GM23338 (cell line): ENCODE measurements around the gene SBK3. TPM values are rescaled to one million over a fixed set of nuclear protein-coding genes. Genes with fewer than 3 reads are reported as not detected.

ENCODE experiments used
- ATAC-seq: fragments of 200-7000 bp; cut with Tn5 transposase; 3 replicates; pipeline ENCODE4 v1.9.1; 2020
- DNase-seq: peaks from one replicate; pipeline ENCODE4 v3.0.0-alpha.2; 2015; ENCODE audit warnings: low spot score
- H2AFZ ChIP-seq: fragments of 200-600 bp; sonication (generic); 2 replicates; pipeline ENCODE4 v1.8.0; 2016; ENCODE audit warnings: antibody characterized with exemption, mild to moderate bottlenecking, moderate library complexity
- H3F3A ChIP-seq: fragments of 200-600 bp; sonication (generic); replicated peaks from 2 replicates; pipeline ENCODE4 v1.8.0; 2017; ENCODE audit warnings: antibody characterized with exemption, mixed run types, low read depth
- H3K27ac ChIP-seq: fragments of 200-600 bp; sonication (generic); 2 replicates; pipeline ENCODE4 v1.6.1; 2016; ENCODE audit warnings: low read depth
- H3K27me3 ChIP-seq: fragments of 200-600 bp; sonication (generic); 2 replicates; pipeline ENCODE4 v1.8.0; 2016; ENCODE audit warnings: mild to moderate bottlenecking, mixed run types, moderate library complexity; ENCODE audit not compliant: insufficient read depth
- H3K36me3 ChIP-seq: fragments of 200-600 bp; sonication (generic); 2 replicates; pipeline ENCODE4 v1.8.0; 2016; ENCODE audit warnings: mild to moderate bottlenecking; ENCODE audit not compliant: insufficient read depth
- H3K4me1 ChIP-seq: fragments of 200-600 bp; sonication (generic); 2 replicates; pipeline ENCODE4 v1.8.0; 2016; ENCODE audit warnings: mild to moderate bottlenecking, moderate library complexity; ENCODE audit not compliant: insufficient read depth
- H3K4me2 ChIP-seq: fragments of 200-600 bp; sonication (generic); 2 replicates; pipeline ENCODE4 v1.7.1; 2017; ENCODE audit warnings: mixed run types
- H3K4me3 ChIP-seq: fragments of 200-600 bp; sonication (generic); 2 replicates; pipeline ENCODE4 v1.6.1; 2016; ENCODE audit warnings: mixed run types
- H3K79me2 ChIP-seq: fragments of 200-600 bp; sonication (generic); replicated peaks from 2 replicates; pipeline ENCODE4 v1.8.0; 2017; ENCODE audit warnings: mild to moderate bottlenecking; ENCODE audit not compliant: insufficient read depth
- H3K9me2 ChIP-seq: fragments of 200-600 bp; sonication (generic); 2 replicates; pipeline ENCODE4 v1.8.0; 2017; ENCODE audit not compliant: insufficient read depth
- H4K20me1 ChIP-seq: fragments of 200-600 bp; sonication (generic); replicated peaks from 2 replicates; pipeline ENCODE4 v1.8.0; 2017; ENCODE audit warnings: mild to moderate bottlenecking; ENCODE audit not compliant: insufficient read depth
- H3K27ac Mint-ChIP-seq: 2 replicates; pipeline ENCODE4 v1.8.0; 2020; ENCODE audit warnings: inconsistent platforms, mild to moderate bottlenecking, moderate library complexity, mixed read lengths
- H3K27me3 Mint-ChIP-seq: 3 replicates; pipeline ENCODE4 v1.8.0; 2022; ENCODE audit warnings: low read depth, mild to moderate bottlenecking, moderate library complexity, mixed read lengths, inconsistent platforms; ENCODE audit not compliant: insufficient read depth, poor library complexity
- H3K36me3 Mint-ChIP-seq: 3 replicates; pipeline ENCODE4 v1.8.0; 2021; ENCODE audit warnings: low read depth, mild to moderate bottlenecking, inconsistent platforms, moderate library complexity, mixed read lengths
- H3K4me1 Mint-ChIP-seq: 3 replicates; pipeline ENCODE4 v1.8.0; 2020; ENCODE audit warnings: mild to moderate bottlenecking, inconsistent platforms, mixed read lengths
- H3K4me3 Mint-ChIP-seq: 3 replicates; pipeline ENCODE4 v1.8.0; 2021; ENCODE audit warnings: moderate library complexity, mild to moderate bottlenecking, inconsistent platforms, mixed read lengths
- H3K9me3 Mint-ChIP-seq: 3 replicates; pipeline ENCODE4 v1.8.0; 2020; ENCODE audit warnings: moderate library complexity, mild to moderate bottlenecking, inconsistent platforms, mixed read lengths
- CREB1 ChIP-seq: fragments of 250-450 bp; sonication (Bioruptor Pico); IDR thresholded peaks from 2 replicates; pipeline ENCODE4 v1.5.0; 2020; ENCODE audit warnings: low read depth, mild to moderate bottlenecking, moderate library complexity
- EZH2 ChIP-seq: fragments of 200-600 bp; sonication (generic); IDR thresholded peaks from one replicate; pipeline ENCODE4 v1.8.0; 2017; ENCODE audit warnings: antibody characterized with exemption, mild to moderate bottlenecking, low read depth; ENCODE audit not compliant: unreplicated experiment
- EZH2phosphoT487 ChIP-seq: fragments of 200-600 bp; sonication (generic); IDR thresholded peaks from one replicate; pipeline ENCODE4 v1.8.1; 2018; ENCODE audit warnings: antibody characterized with exemption; ENCODE audit not compliant: unreplicated experiment
- JUNB ChIP-seq: IDR thresholded peaks from one replicate; pipeline ENCODE4 v1.6.1; 2016; ENCODE audit warnings: antibody characterized with exemption; ENCODE audit not compliant: unreplicated experiment
- NANOG ChIP-seq: IDR thresholded peaks from 2 replicates; pipeline ENCODE4 v1.6.1; 2016; ENCODE audit warnings: antibody characterized with exemption, borderline replicate concordance
- POLR2AphosphoS5 ChIP-seq: IDR thresholded peaks from 2 replicates; pipeline ENCODE4 v1.6.1; 2016; ENCODE audit warnings: antibody characterized with exemption, low read depth
- STAT1 ChIP-seq: IDR thresholded peaks from one replicate; pipeline ENCODE4 v1.6.1; 2016; ENCODE audit warnings: antibody characterized with exemption; ENCODE audit not compliant: unreplicated experiment
- ZNF114 ChIP-seq: fragments of 250-450 bp; sonication (Bioruptor Pico); IDR thresholded peaks from 2 replicates; pipeline ENCODE4 v1.5.0; 2020; ENCODE audit warnings: mild to moderate bottlenecking, moderate library complexity
- ZNF331 ChIP-seq: fragments of 250-450 bp; sonication (Bioruptor Pico); IDR thresholded peaks from 2 replicates; pipeline ENCODE4 v1.5.0; 2020; ENCODE audit warnings: low read depth, mild to moderate bottlenecking, moderate library complexity
- polyA plus RNA-seq: library from polyadenylated mRNA; unstranded; fragments of >200 nt; fragmentation: Nextera tagmentation; extraction: Ambion mirVana; gene quantifications from 2 replicates; pipeline ENCODE4 v1.2.1, GENCODE V29; 2016
- total RNA-seq: library from RNA; depleted of rRNA; stranded (reverse); fragments of >200 nt; shearing (Covaris generic); gene quantifications from 2 replicates; pipeline ENCODE4 v1.2.3, GENCODE V29; 2014
- TF ChIP-seq, protein P1 (sequence below): fragments of 250-450 bp; sonication (Bioruptor Pico); IDR thresholded peaks from 2 replicates; pipeline ENCODE4 v1.5.0; 2020; ENCODE audit warnings: mild to moderate bottlenecking, moderate library complexity
- TF ChIP-seq, protein P2 (sequence below): IDR thresholded peaks from 2 replicates; pipeline ENCODE4 v1.6.1; 2016; ENCODE audit warnings: antibody characterized with exemption
- TF ChIP-seq, protein P3 (sequence below): IDR thresholded peaks from one replicate; pipeline ENCODE4 v1.6.1; 2018; ENCODE audit warnings: antibody characterized with exemption; ENCODE audit not compliant: unreplicated experiment
- TF ChIP-seq, protein P4 (sequence below), 2 experiments: fragments of 200-600 bp in 1 of 2; sonication (generic) in 1 of 2; conservative IDR thresholded peaks; 2 replicates each; pipeline versions ENCODE4 v1.5.1 to v1.6.1; 2016 to 2017; ENCODE audit warnings: antibody characterized with exemption in 2 of 2, low read depth in 2 of 2, mild to moderate bottlenecking in 2 of 2, moderate library complexity in 1 of 2

Gene SBK3
- total and polyA plus RNA-seq, 2 experiments from 2014 or later = 0.27 to 0.94 TPM

DNA sequence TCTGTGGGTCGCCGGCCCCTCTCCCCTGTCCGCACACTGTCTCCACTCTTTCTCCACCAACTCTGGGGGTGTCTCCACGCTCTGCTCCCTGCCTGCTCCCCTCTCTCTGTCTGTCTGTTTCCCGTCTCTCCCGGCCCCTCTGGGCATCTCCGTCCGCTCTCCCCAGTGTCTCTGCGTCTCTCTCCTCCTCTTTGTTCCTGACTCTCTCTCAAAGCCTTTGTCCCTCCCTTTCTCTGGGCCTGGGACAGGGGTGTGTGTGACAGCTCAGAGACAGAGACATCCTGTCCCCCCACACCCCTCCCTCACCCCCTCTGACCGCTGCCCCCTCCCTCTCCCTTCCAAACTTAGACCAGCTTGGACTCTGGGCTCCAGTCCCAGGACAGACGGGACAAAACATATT lies 668 bp upstream of the SBK3 start:
- DNase-seq (no peak), ATAC-seq (no peak)
- Mint-ChIP-seq H3K27me3 (peaks cover 10% of the 10 kb centered on the region), H3K9me3 (peaks cover 6% of the 10 kb centered on the region), H3K4me1 (peaks cover 28% of the 10 kb centered on the region), H3K36me3 (no peaks in the 10 kb centered on the region; the same call in 2 of the 3 replicates), H3K27ac (no peak overlapping the region), H3K4me3 (no peak overlapping the region; the same call in 2 of the 3 replicates)
- H3K9me2 ChIP-seq = peaks cover 5% of the 10 kb centered on the region; the same call in 1 of the 2 replicates
- no peaks in the 10 kb centered on the region for H3F3A ChIP-seq
- TF ChIP-seq, protein P1, sequence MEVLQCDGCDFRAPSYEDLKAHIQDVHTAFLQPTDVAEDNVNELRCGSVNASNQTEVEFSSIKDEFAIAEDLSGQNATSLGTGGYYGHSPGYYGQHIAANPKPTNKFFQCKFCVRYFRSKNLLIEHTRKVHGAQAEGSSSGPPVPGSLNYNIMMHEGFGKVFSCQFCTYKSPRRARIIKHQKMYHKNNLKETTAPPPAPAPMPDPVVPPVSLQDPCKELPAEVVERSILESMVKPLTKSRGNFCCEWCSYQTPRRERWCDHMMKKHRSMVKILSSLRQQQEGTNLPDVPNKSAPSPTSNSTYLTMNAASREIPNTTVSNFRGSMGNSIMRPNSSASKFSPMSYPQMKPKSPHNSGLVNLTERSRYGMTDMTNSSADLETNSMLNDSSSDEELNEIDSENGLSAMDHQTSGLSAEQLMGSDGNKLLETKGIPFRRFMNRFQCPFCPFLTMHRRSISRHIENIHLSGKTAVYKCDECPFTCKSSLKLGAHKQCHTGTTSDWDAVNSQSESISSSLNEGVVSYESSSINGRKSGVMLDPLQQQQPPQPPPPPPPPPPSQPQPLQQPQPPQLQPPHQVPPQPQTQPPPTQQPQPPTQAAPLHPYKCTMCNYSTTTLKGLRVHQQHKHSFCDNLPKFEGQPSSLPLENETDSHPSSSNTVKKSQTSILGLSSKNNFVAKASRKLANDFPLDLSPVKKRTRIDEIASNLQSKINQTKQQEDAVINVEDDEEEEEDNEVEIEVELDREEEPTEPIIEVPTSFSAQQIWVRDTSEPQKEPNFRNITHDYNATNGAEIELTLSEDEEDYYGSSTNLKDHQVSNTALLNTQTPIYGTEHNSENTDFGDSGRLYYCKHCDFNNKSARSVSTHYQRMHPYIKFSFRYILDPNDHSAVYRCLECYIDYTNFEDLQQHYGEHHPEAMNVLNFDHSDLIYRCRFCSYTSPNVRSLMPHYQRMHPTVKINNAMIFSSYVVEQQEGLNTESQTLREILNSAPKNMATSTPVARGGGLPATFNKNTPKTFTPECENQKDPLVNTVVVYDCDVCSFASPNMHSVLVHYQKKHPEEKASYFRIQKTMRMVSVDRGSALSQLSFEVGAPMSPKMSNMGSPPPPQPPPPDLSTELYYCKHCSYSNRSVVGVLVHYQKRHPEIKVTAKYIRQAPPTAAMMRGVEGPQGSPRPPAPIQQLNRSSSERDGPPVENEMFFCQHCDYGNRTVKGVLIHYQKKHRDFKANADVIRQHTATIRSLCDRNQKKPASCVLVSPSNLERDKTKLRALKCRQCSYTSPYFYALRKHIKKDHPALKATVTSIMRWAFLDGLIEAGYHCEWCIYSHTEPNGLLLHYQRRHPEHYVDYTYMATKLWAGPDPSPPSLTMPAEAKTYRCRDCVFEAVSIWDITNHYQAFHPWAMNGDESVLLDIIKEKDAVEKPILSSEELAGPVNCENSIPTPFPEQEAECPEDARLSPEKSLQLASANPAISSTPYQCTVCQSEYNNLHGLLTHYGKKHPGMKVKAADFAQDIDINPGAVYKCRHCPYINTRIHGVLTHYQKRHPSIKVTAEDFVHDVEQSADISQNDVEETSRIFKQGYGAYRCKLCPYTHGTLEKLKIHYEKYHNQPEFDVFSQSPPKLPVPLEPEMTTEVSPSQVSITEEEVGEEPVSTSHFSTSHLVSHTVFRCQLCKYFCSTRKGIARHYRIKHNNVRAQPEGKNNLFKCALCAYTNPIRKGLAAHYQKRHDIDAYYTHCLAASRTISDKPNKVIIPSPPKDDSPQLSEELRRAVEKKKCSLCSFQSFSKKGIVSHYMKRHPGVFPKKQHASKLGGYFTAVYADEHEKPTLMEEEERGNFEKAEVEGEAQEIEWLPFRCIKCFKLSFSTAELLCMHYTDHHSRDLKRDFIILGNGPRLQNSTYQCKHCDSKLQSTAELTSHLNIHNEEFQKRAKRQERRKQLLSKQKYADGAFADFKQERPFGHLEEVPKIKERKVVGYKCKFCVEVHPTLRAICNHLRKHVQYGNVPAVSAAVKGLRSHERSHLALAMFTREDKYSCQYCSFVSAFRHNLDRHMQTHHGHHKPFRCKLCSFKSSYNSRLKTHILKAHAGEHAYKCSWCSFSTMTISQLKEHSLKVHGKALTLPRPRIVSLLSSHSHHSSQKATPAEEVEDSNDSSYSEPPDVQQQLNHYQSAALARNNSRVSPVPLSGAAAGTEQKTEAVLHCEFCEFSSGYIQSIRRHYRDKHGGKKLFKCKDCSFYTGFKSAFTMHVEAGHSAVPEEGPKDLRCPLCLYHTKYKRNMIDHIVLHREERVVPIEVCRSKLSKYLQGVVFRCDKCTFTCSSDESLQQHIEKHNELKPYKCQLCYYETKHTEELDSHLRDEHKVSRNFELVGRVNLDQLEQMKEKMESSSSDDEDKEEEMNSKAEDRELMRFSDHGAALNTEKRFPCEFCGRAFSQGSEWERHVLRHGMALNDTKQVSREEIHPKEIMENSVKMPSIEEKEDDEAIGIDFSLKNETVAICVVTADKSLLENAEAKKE (CRISPR knock-in tag) = no peak
- TF ChIP-seq NANOG = no peak
- TF ChIP-seq POLR2AphosphoS5 = no peak
- no peak for TF ChIP-seq JUNB
- no peak for TF ChIP-seq EZH2
- no peak for TF ChIP-seq STAT1
- no peak for TF ChIP-seq EZH2phosphoT487
- TF ChIP-seq ZNF331 (CRISPR knock-in tag) = no peak
- TF ChIP-seq ZNF114 (CRISPR knock-in tag) = no peak
- no peak for TF ChIP-seq CREB1 (CRISPR knock-in tag)
- TF ChIP-seq, protein P2, sequence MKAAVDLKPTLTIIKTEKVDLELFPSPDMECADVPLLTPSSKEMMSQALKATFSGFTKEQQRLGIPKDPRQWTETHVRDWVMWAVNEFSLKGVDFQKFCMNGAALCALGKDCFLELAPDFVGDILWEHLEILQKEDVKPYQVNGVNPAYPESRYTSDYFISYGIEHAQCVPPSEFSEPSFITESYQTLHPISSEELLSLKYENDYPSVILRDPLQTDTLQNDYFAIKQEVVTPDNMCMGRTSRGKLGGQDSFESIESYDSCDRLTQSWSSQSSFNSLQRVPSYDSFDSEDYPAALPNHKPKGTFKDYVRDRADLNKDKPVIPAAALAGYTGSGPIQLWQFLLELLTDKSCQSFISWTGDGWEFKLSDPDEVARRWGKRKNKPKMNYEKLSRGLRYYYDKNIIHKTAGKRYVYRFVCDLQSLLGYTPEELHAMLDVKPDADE = no peak
- TF ChIP-seq, protein P3, sequence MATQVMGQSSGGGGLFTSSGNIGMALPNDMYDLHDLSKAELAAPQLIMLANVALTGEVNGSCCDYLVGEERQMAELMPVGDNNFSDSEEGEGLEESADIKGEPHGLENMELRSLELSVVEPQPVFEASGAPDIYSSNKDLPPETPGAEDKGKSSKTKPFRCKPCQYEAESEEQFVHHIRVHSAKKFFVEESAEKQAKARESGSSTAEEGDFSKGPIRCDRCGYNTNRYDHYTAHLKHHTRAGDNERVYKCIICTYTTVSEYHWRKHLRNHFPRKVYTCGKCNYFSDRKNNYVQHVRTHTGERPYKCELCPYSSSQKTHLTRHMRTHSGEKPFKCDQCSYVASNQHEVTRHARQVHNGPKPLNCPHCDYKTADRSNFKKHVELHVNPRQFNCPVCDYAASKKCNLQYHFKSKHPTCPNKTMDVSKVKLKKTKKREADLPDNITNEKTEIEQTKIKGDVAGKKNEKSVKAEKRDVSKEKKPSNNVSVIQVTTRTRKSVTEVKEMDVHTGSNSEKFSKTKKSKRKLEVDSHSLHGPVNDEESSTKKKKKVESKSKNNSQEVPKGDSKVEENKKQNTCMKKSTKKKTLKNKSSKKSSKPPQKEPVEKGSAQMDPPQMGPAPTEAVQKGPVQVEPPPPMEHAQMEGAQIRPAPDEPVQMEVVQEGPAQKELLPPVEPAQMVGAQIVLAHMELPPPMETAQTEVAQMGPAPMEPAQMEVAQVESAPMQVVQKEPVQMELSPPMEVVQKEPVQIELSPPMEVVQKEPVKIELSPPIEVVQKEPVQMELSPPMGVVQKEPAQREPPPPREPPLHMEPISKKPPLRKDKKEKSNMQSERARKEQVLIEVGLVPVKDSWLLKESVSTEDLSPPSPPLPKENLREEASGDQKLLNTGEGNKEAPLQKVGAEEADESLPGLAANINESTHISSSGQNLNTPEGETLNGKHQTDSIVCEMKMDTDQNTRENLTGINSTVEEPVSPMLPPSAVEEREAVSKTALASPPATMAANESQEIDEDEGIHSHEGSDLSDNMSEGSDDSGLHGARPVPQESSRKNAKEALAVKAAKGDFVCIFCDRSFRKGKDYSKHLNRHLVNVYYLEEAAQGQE = no peak
- TF ChIP-seq, protein P4, sequence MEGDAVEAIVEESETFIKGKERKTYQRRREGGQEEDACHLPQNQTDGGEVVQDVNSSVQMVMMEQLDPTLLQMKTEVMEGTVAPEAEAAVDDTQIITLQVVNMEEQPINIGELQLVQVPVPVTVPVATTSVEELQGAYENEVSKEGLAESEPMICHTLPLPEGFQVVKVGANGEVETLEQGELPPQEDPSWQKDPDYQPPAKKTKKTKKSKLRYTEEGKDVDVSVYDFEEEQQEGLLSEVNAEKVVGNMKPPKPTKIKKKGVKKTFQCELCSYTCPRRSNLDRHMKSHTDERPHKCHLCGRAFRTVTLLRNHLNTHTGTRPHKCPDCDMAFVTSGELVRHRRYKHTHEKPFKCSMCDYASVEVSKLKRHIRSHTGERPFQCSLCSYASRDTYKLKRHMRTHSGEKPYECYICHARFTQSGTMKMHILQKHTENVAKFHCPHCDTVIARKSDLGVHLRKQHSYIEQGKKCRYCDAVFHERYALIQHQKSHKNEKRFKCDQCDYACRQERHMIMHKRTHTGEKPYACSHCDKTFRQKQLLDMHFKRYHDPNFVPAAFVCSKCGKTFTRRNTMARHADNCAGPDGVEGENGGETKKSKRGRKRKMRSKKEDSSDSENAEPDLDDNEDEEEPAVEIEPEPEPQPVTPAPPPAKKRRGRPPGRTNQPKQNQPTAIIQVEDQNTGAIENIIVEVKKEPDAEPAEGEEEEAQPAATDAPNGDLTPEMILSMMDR (conservative IDR thresholded peaks at IDR 0.05; ENCODE audit: low read depth in 2 of 2) = no peak
- H3K4me1 ChIP-seq = no peaks in the 10 kb centered on the region; the same call in 1 of the 2 replicates
- H3K27ac ChIP-seq = no peak overlapping the region
- no peaks in the 10 kb centered on the region for H3K27me3 ChIP-seq
- H3K79me2 ChIP-seq = no peaks in the 10 kb centered on the region
- H3K4me2 ChIP-seq = no peak overlapping the region
- H3K36me3 ChIP-seq = no peaks in the 10 kb centered on the region
- H3K4me3 ChIP-seq = no peak overlapping the region
- H2AFZ ChIP-seq = no peak overlapping the region; the same call in 1 of the 2 replicates
- H4K20me1 ChIP-seq = no peaks in the 10 kb centered on the region
